HCT116 (cell line): ENCODE measurements around the gene TAF8. TPM values are rescaled to one million over a fixed set of nuclear protein-coding genes. Genes with fewer than 3 reads are reported as not detected.

Experiments used
- ATAC-seq: fragments of 200-7000 bp; cut with Tn5 transposase; 2 replicates; pipeline ENCODE4 v1.9.1; 2020; ENCODE audit warnings: mild to moderate bottlenecking, moderate library complexity
- BruUV-seq: library from RNA; stranded (reverse); fragments of 400-500 nt; replicated peaks from 2 replicates; lab custom pipeline; 2021; lab: Mats Ljungman, UMichigan
- CTCF ChIA-PET: fragments of 300-600 bp; sonication (Branson Sonifier 250); formaldehyde crosslinking; loops from one replicate; lab custom pipeline; 2021; ENCODE audit warnings: antibody characterized with exemption; lab: Charles Lee
- POLR2A ChIA-PET: fragments of 300-600, 350-600 bp; sonication (Branson Sonifier 250); formaldehyde crosslinking; loops from one replicate; lab custom pipeline; 2021; ENCODE audit warnings: antibody characterized with exemption; lab: Charles Lee
- RAD21 ChIA-PET, 2 experiments: fragments of 300-600 bp; sonication (Branson Sonifier 250); formaldehyde crosslinking; loops; one replicate each; lab custom pipeline; 2023; ENCODE audit warnings: low total read pairs in 2 of 2; ENCODE audit not compliant: uncharacterized antibody in 2 of 2, unreplicated experiment in 2 of 2, low non-redundant PET in 1 of 2; lab: Charles Lee
- DNase-seq: peaks from one replicate; pipeline ENCODE4 v3.0.0-alpha.2; 2010; ENCODE audit warnings: low read depth, low spot score
- H2AFZ ChIP-seq: fragments of 200-600 bp; shearing (Covaris generic), sonication (generic); 2 replicates; pipeline ENCODE4 v1.6.1; 2017; ENCODE audit warnings: low read depth, mixed run types, mixed read lengths, antibody characterized with exemption, low read length; ENCODE audit not compliant: poor library complexity, severe bottlenecking
- H3K27ac ChIP-seq: 2 replicates; pipeline ENCODE4 v1.5.1; 2012; ENCODE audit warnings: low read depth, low read length
- H3K27me3 ChIP-seq: fragments of 200-600 bp; sonication (generic); 2 replicates; pipeline ENCODE4 v1.6.1; 2016; ENCODE audit warnings: mixed run types, low read length, mixed read lengths; ENCODE audit not compliant: insufficient read depth
- H3K36me3 ChIP-seq, 2 experiments: fragments of 200-500 bp in 1 of 2; fragments of 200-600 bp in 1 of 2; sonication (Bioruptor generic) in 1 of 2; sonication (generic) in 1 of 2; 2 replicates each; pipeline versions ENCODE4 v1.5.1 to v1.6.1; 2014 to 2016; ENCODE audit warnings: low read length in 2 of 2, inconsistent platforms in 1 of 2, mixed read lengths in 1 of 2, mixed run types in 1 of 2; ENCODE audit not compliant: insufficient read depth in 2 of 2, control insufficient read depth in 1 of 2
- H3K4me1 ChIP-seq, 2 experiments: fragments of 200-600 bp in 1 of 2; sonication (generic) in 1 of 2; 2 replicates each; pipeline versions ENCODE4 v1.5.1 to v1.6.1; 2012 to 2017; ENCODE audit warnings: low read length in 2 of 2, inconsistent platforms in 1 of 2, mild to moderate bottlenecking in 1 of 2, mixed read lengths in 1 of 2, mixed run types in 1 of 2, moderate library complexity in 1 of 2; ENCODE audit not compliant: insufficient read depth in 2 of 2, control insufficient read depth in 1 of 2
- H3K4me2 ChIP-seq: fragments of 200-600 bp; sonication (generic); 2 replicates; pipeline ENCODE4 v1.6.1; 2017; ENCODE audit warnings: mixed run types, low read length, mixed read lengths
- H3K4me3 ChIP-seq, 2 experiments: fragments of 200-600 bp in 1 of 2; sonication (generic) in 1 of 2; replicated peaks in 1 of 2; 2 replicates each; pipeline ENCODE4 v1.5.1; 2011 to 2016; ENCODE audit warnings: low read length in 2 of 2, control low read depth in 1 of 2, low read depth in 1 of 2, mild to moderate bottlenecking in 1 of 2, mixed read lengths in 1 of 2, mixed run types in 1 of 2
- H3K79me2 ChIP-seq: fragments of 200-600 bp; sonication (generic); 2 replicates; pipeline ENCODE4 v1.6.1; 2017; ENCODE audit warnings: mild to moderate bottlenecking, mixed run types, low read length, moderate library complexity, mixed read lengths; ENCODE audit not compliant: insufficient read depth
- H3K9ac ChIP-seq: fragments of 200-600 bp; sonication (generic); 2 replicates; pipeline ENCODE4 v1.6.1; 2016; ENCODE audit warnings: low read length, mixed read lengths
- H3K9me2 ChIP-seq: fragments of 200-600 bp; sonication (generic), shearing (Covaris generic); 2 replicates; pipeline ENCODE4 v1.6.1; 2017; ENCODE audit warnings: mixed run types, mild to moderate bottlenecking, moderate library complexity; ENCODE audit not compliant: insufficient read depth
- H3K9me3 ChIP-seq, 2 experiments: fragments of 200-500 bp in 1 of 2; fragments of 200-600 bp in 1 of 2; sonication (Bioruptor generic) in 1 of 2; sonication (generic) in 1 of 2; 2 replicates each; pipeline ENCODE4 v1.6.1; 2014 to 2017; ENCODE audit warnings: low read length in 2 of 2, mixed read lengths in 2 of 2, inconsistent platforms in 1 of 2, low read depth in 1 of 2, mild to moderate bottlenecking in 1 of 2, mixed run types in 1 of 2, moderate library complexity in 1 of 2; ENCODE audit not compliant: control insufficient read depth in 1 of 2, insufficient read depth in 1 of 2
- H4K20me1 ChIP-seq: fragments of 200-600 bp; sonication (generic), shearing (Covaris generic); 2 replicates; pipeline ENCODE4 v1.6.1; 2017; ENCODE audit warnings: mixed run types, mild to moderate bottlenecking, moderate library complexity; ENCODE audit not compliant: insufficient read depth
- CBX3 ChIP-seq: IDR thresholded peaks from 2 replicates; pipeline ENCODE4 v1.6.1; 2012; ENCODE audit warnings: low read depth
- CEBPB ChIP-seq: IDR thresholded peaks from 2 replicates; pipeline ENCODE4 v1.6.1; 2012; ENCODE audit warnings: low read depth
- EGR1 ChIP-seq: IDR thresholded peaks from 2 replicates; pipeline ENCODE4 v1.6.1; 2012; ENCODE audit warnings: low read depth
- EZH2phosphoT487 ChIP-seq: fragments of 200-600 bp; IDR thresholded peaks from 2 replicates; pipeline ENCODE4 v1.6.1; 2018; ENCODE audit warnings: antibody characterized with exemption, borderline replicate concordance
- FOSL1 ChIP-seq: IDR thresholded peaks from 2 replicates; pipeline ENCODE4 v1.6.1; 2012; ENCODE audit warnings: low read depth
- JUND ChIP-seq: IDR thresholded peaks from 2 replicates; pipeline ENCODE4 v1.6.1; 2012
- POLR2A ChIP-seq: IDR thresholded peaks from 2 replicates; pipeline ENCODE4 v1.7.0; 2011; ENCODE audit warnings: borderline replicate concordance; ENCODE audit not compliant: insufficient read depth, insufficient read length; ENCODE audit errors: extremely low read depth
- POLR2AphosphoS5 ChIP-seq: IDR thresholded peaks from 2 replicates; pipeline ENCODE4 v1.6.1; 2011; ENCODE audit warnings: mild to moderate bottlenecking, low read depth, low read length, moderate library complexity
- RAD21 ChIP-seq: IDR thresholded peaks from 2 replicates; pipeline ENCODE4 v1.6.1; 2012; ENCODE audit warnings: low read depth, mild to moderate bottlenecking
- SIN3A ChIP-seq: IDR thresholded peaks from 2 replicates; pipeline ENCODE4 v1.6.1; 2012; ENCODE audit warnings: low read depth
- SRF ChIP-seq: IDR thresholded peaks from 2 replicates; pipeline ENCODE4 v1.6.1; 2012; ENCODE audit warnings: low read depth
- TCF7L2 ChIP-seq: IDR thresholded peaks from 2 replicates; pipeline ENCODE4 v1.7.0; 2011; ENCODE audit warnings: borderline replicate concordance, inconsistent platforms; ENCODE audit not compliant: insufficient read depth, insufficient read length; ENCODE audit errors: extremely low read depth
- YY1 ChIP-seq: IDR thresholded peaks from 2 replicates; pipeline ENCODE4 v1.6.1; 2011; ENCODE audit warnings: low read length, low read depth, moderate library complexity, mild to moderate bottlenecking; ENCODE audit not compliant: insufficient replicate concordance; ENCODE audit errors: extremely low read depth
- ZNF274 ChIP-seq: fragments of 200-500 bp; sonication (Bioruptor generic); IDR thresholded peaks from 2 replicates; pipeline ENCODE4 v1.6.1; 2014; ENCODE audit warnings: mild to moderate bottlenecking, low read depth, low read length, inconsistent platforms
- intact Hi-C: fragments of 100-400 bp; cut with micrococcal nuclease; formaldehyde crosslinking; loops from 2 replicates; pipeline ENCODE4 v1.10.0; 2022
- total RNA-seq: library from RNA; stranded (reverse); gene quantifications from one replicate; pipeline ENCODE4 v1.2.1, GENCODE V29; 2021; ENCODE audit not compliant: unreplicated experiment
- TF ChIP-seq, protein P1 (sequence below): IDR thresholded peaks from 2 replicates; pipeline ENCODE4 v1.6.1; 2012; ENCODE audit warnings: low read depth
- TF ChIP-seq, protein P2 (sequence below), 3 experiments: fragments of 200-600 bp in 1 of 3; sonication (generic) in 1 of 3; IDR thresholded peaks in 2 of 3; conservative IDR thresholded peaks in 1 of 3; 2 replicates each; pipeline ENCODE4 v1.5.1; 2012 to 2017; ENCODE audit warnings: low read depth in 2 of 3, low read length in 2 of 3, antibody characterized with exemption in 1 of 3, borderline replicate concordance in 1 of 3, control low read depth in 1 of 3, mild to moderate bottlenecking in 1 of 3, mixed read lengths in 1 of 3, mixed run types in 1 of 3, moderate library complexity in 1 of 3; ENCODE audit not compliant: insufficient read depth in 1 of 3
- TF ChIP-seq, protein P3 (sequence below): IDR thresholded peaks from 2 replicates; pipeline ENCODE4 v1.6.1; 2012
- TF ChIP-seq, protein P4 (sequence below): IDR thresholded peaks from 2 replicates; pipeline ENCODE4 v1.6.1; 2012

TAF8 gene
- total RNA-seq, 1 experiment from 2014 or later = 29.5 TPM

DNA sequence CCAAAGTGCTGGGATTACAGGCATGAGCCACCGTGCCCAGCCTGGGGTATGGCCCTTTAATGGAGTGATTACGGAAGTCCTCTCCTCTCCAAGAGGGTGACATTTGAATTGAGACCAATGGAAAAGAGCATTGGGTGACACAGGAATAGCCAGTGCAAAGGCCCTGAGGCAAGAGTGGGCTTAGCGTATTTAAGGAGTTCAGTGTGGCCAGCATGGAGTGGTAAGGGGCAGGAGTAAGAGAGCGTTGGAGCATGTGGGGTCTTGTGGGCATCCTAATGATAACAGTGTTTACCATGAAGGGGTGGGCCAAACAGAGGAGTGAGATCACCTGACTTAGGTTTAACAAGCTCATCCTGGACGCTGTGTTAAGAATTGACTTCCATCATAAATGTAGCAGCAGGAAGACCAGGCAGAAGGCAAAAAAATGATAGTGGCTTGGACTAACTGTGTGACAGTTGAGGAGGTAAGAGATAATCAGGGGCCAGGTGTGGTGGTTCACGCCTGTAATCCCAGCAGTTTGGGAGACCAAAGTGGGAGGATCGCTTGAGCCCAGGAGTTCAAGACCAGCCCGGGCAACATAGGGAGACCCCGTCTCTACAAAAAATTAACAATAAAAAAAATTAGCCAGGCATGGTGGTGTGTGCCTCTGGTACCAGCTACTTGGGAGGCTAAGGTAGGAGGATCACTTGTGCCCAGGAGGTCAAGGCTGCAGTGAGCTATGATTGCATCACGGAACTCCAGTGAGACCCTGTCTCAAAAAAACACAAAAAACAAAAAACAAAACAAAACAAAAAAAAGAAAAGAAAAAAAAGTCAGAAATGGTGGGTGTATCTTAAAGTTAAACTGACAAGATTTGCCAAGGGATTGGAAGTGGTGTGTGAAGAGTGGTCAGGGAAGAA is 40.7 kb downstream of the TAF8 start (continued):
- TF ChIP-seq EZH2phosphoT487 = no peak
- TF ChIP-seq RAD21 = no peak
- TF ChIP-seq SIN3A = no peak
- no peak for TF ChIP-seq JUND
- no peak for TF ChIP-seq FOSL1
- TF ChIP-seq, protein P1, sequence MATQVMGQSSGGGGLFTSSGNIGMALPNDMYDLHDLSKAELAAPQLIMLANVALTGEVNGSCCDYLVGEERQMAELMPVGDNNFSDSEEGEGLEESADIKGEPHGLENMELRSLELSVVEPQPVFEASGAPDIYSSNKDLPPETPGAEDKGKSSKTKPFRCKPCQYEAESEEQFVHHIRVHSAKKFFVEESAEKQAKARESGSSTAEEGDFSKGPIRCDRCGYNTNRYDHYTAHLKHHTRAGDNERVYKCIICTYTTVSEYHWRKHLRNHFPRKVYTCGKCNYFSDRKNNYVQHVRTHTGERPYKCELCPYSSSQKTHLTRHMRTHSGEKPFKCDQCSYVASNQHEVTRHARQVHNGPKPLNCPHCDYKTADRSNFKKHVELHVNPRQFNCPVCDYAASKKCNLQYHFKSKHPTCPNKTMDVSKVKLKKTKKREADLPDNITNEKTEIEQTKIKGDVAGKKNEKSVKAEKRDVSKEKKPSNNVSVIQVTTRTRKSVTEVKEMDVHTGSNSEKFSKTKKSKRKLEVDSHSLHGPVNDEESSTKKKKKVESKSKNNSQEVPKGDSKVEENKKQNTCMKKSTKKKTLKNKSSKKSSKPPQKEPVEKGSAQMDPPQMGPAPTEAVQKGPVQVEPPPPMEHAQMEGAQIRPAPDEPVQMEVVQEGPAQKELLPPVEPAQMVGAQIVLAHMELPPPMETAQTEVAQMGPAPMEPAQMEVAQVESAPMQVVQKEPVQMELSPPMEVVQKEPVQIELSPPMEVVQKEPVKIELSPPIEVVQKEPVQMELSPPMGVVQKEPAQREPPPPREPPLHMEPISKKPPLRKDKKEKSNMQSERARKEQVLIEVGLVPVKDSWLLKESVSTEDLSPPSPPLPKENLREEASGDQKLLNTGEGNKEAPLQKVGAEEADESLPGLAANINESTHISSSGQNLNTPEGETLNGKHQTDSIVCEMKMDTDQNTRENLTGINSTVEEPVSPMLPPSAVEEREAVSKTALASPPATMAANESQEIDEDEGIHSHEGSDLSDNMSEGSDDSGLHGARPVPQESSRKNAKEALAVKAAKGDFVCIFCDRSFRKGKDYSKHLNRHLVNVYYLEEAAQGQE = no peak
- TF ChIP-seq CBX3 = no peak

DNA sequence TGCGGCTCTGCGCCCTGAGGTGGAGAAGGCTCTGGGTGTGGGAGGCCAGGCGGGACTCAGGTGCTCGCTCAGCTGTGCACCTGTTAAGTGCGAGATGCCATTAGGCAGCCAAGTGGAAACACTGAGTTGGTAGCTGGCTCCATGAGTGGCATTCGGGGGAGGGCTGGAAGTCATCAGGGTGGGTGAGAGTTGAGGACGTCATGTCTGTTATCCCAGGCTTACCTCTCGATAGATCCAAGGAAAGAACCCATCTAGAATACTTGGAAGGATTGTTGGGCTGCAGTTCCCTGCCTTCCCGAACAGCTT is 41.3 kb downstream of the TAF8 start:
- DNase-seq (no peak), ATAC-seq (no peak)
- intact Hi-C loops = no loop called here
- Histone ChIP-seq H2AFZ (no peak overlapping the region), H3K9me3 (no peaks in the 10 kb centered on the region), H3K4me1 (peaks cover 28 to 50% of the 10 kb centered on the region in 2 experiments), H3K4me2 (no peak overlapping the region), H3K79me2 (no peaks in the 10 kb centered on the region), H3K27ac (no peak overlapping the region), H3K27me3 (no peaks in the 10 kb centered on the region), H4K20me1 (no peaks in the 10 kb centered on the region), H3K36me3 (no peaks in the 10 kb centered on the region), H3K9me2 (no peaks in the 10 kb centered on the region), H3K4me3 (no peak overlapping the region), H3K9ac (no peak overlapping the region)
- POLR2A ChIA-PET = no interaction called here
- CTCF ChIA-PET = no interaction called here
- RAD21 ChIA-PET = no interaction called here
- no TSS peak for BruUV-seq
- TF ChIP-seq POLR2A (no peak), POLR2AphosphoS5 (no peak), ZNF274 (no peak), YY1 (no peak), TCF7L2 (no peak), SRF (no peak), EZH2phosphoT487 (no peak), JUND (no peak), EGR1 (no peak), CEBPB (no peak)
- TF ChIP-seq, protein P2, sequence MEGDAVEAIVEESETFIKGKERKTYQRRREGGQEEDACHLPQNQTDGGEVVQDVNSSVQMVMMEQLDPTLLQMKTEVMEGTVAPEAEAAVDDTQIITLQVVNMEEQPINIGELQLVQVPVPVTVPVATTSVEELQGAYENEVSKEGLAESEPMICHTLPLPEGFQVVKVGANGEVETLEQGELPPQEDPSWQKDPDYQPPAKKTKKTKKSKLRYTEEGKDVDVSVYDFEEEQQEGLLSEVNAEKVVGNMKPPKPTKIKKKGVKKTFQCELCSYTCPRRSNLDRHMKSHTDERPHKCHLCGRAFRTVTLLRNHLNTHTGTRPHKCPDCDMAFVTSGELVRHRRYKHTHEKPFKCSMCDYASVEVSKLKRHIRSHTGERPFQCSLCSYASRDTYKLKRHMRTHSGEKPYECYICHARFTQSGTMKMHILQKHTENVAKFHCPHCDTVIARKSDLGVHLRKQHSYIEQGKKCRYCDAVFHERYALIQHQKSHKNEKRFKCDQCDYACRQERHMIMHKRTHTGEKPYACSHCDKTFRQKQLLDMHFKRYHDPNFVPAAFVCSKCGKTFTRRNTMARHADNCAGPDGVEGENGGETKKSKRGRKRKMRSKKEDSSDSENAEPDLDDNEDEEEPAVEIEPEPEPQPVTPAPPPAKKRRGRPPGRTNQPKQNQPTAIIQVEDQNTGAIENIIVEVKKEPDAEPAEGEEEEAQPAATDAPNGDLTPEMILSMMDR (IDR thresholded peaks at IDR 0.05 in 2 of 3, conservative IDR thresholded peaks at IDR 0.05 in 1 of 3; ENCODE audit: borderline replicate concordance in 1 of 3, insufficient read depth in 1 of 3, low read depth in 2 of 3, low read length in 2 of 3) = no peak
- TF ChIP-seq, protein P3, sequence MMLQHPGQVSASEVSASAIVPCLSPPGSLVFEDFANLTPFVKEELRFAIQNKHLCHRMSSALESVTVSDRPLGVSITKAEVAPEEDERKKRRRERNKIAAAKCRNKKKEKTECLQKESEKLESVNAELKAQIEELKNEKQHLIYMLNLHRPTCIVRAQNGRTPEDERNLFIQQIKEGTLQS = no peak
- TF ChIP-seq, protein P4, sequence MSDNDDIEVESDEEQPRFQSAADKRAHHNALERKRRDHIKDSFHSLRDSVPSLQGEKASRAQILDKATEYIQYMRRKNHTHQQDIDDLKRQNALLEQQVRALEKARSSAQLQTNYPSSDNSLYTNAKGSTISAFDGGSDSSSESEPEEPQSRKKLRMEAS = no peak
